Lung (tissue), 12 donors: ENCODE data around the gene INPP5E. TPM values are rescaled to one million over a fixed set of nuclear protein-coding genes. Genes with fewer than 3 reads are reported as not detected.

Source experiments
- ATAC-seq: fragments of 200-7000 bp; cut with Tn5 transposase; one replicate; pipeline ENCODE4 v1.9.1; 2020; ENCODE audit warnings: moderate number of reproducible peaks; ENCODE audit not compliant: insufficient read depth, low FRiP score
- DNase-seq, 3 donors: peaks; one replicate each; pipeline ENCODE4 v3.0.0-alpha.2; 2013 to 2017
- H3K27ac ChIP-seq, 2 donors: one replicate each; pipeline ENCODE4 v1.5.1; 2013; ENCODE audit warnings: mild to moderate bottlenecking in 2 of 2, moderate library complexity in 2 of 2, control low read depth in 1 of 2, inconsistent platforms in 1 of 2, low read depth in 1 of 2, low read length in 1 of 2
- H3K27me3 ChIP-seq, 3 donors: one replicate each; pipeline ENCODE4 v1.5.1; 2013; ENCODE audit warnings: low read length in 2 of 3; ENCODE audit not compliant: control insufficient read depth in 3 of 3, insufficient read depth in 3 of 3
- H3K36me3 ChIP-seq, 4 donors: one replicate each; pipeline ENCODE4 v1.5.1; 2013; ENCODE audit warnings: low read length in 4 of 4, mild to moderate bottlenecking in 1 of 4, moderate library complexity in 1 of 4; ENCODE audit not compliant: control insufficient read depth in 4 of 4, insufficient read depth in 4 of 4
- H3K4me1 ChIP-seq, 5 donors: one replicate each; pipeline ENCODE4 v1.5.1; 2013; ENCODE audit warnings: low read length in 5 of 5, mild to moderate bottlenecking in 2 of 5, moderate library complexity in 1 of 5; ENCODE audit not compliant: control insufficient read depth in 5 of 5, insufficient read depth in 5 of 5
- H3K4me3 ChIP-seq: one replicate; pipeline ENCODE4 v1.5.1; 2013; ENCODE audit warnings: mild to moderate bottlenecking, control low read depth, moderate library complexity
- H3K9ac ChIP-seq, 2 donors: one replicate each; pipeline ENCODE4 v1.5.1; 2013; ENCODE audit warnings: low read length in 2 of 2, control low read depth in 1 of 2; ENCODE audit not compliant: insufficient read depth in 1 of 2
- H3K9me3 ChIP-seq, 4 donors: one replicate each; pipeline ENCODE4 v1.5.1; 2013; ENCODE audit warnings: low read length in 3 of 4, mild to moderate bottlenecking in 1 of 4, moderate library complexity in 1 of 4; ENCODE audit not compliant: control insufficient read depth in 4 of 4, insufficient read depth in 3 of 4
- CTCF ChIP-seq: IDR thresholded peaks from 2 replicates; pipeline ENCODE4 v1.5.1; 2012; ENCODE audit warnings: mild to moderate bottlenecking; ENCODE audit errors: control extremely low read depth, extremely low read depth
- whole genome bisulfite sequencing, 2 donors: extraction: QIAGEN DNeasy Blood & Tissue Kit; methylation state at CpG; one replicate each; pipeline ENCODE4 v1.1.7; 2013; 5-methylcytosine and 5-hydroxymethylcytosine counted together
- polyA plus RNA-seq, 2 donors: library from polyadenylated mRNA; stranded (reverse); fragments of 200-250 nt; gene quantifications; one replicate each; pipeline ENCODE4 v1.2.1, GENCODE V29; 2013
- total RNA-seq, 2 donors: library from RNA; depleted of rRNA in 1 of 2; stranded (reverse); fragments of >200 nt in 1 of 2; gene quantifications; one replicate each; pipeline ENCODE4 v1.2.1, GENCODE V29; 2014 to 2021
- donor health status: control.
- donor health status: control.
- donor health status: Bipolar disorder and iron deficiency.
- donor health status: healthy.
- donor health status: DM: yes; HTN: yes; CAD: no.

The INPP5E gene
- total and polyA plus RNA-seq, 4 donors, result 7.2 to 18.4 (median 8.6) TPM

- H3K9ac ChIP-seq, result no peak overlapping the region
- ATAC-seq, result no peak
- H3K4me3 ChIP-seq, result no peak overlapping the region
- peaks cover 22 to 52% (median 27%) of the 10 kb centered on the region in 4 donors for H3K36me3 ChIP-seq
- 97 to 99% methylated on average over 26 of the region's 26 CpGs for WGBS, 2 donors
- no peaks in the 10 kb centered on the region for H3K4me1 ChIP-seq
- H3K27me3 ChIP-seq, result no peaks in the 10 kb centered on the region
- no peaks in the 10 kb centered on the region for H3K9me3 ChIP-seq
- DNase-seq, result no peak
- H3K27ac ChIP-seq, result no peak overlapping the region
- no peak for TF ChIP-seq CTCF
These were observed 16.8 kb downstream of the INPP5E start for GRCh38 chr9:136422876-136423275.

- Histone ChIP-seq H3K9me3 (no peaks in the 10 kb centered on the region), H3K36me3 (peaks cover 25 to 61% (median 34%) of the 10 kb centered on the region in 4 donors), H3K9ac (no peak overlapping the region), H3K27ac (no peak overlapping the region), H3K4me1 (no peaks in the 10 kb centered on the region), H3K4me3 (no peak overlapping the region), H3K27me3 (no peaks in the 10 kb centered on the region)
- DNase-seq (no peak), ATAC-seq (no peak)
- 93 to 96% methylated on average over 21 of the region's 21 CpGs for WGBS, 2 donors
- no peak for TF ChIP-seq CTCF
These were observed 17.9 kb downstream of the INPP5E start for GRCh38 chr9:136421791-136422190.

- no peaks in the 10 kb centered on the region for H3K4me1 ChIP-seq
- H3K4me3 ChIP-seq, result no peak overlapping the region
- ATAC-seq (no peak), DNase-seq (no peak)
- H3K36me3 ChIP-seq, result peaks cover 33 to 76% (median 49%) of the 10 kb centered on the region in 4 donors
- H3K9me3 ChIP-seq, result no peaks in the 10 kb centered on the region
- no peak for TF ChIP-seq CTCF
- H3K27ac ChIP-seq, result no peak overlapping the region
- no peaks in the 10 kb centered on the region for H3K27me3 ChIP-seq
- no peak overlapping the region for H3K9ac ChIP-seq
- WGBS, 2 donors, result 95 to 97% methylated on average over 12 of the region's 12 CpGs
These were observed 20.6 kb downstream of the INPP5E start for GRCh38 chr9:136419092-136419420.
